Activated T-helper 1 cell treated with anti-CD3 and anti-CD28 coated beads, Interleukin-2, amount 50 U/mL, for 16 hours (primary cell): ENCODE data around the gene ARHGAP42.

Experiments
- DNase-seq, 2 donors: peaks; one replicate each; pipeline ENCODE4 v3.0.0-alpha.2; 2020; ENCODE audit warnings: low read depth in 1 of 2, low spot score in 1 of 2

The ARHGAP42 gene

DNA sequence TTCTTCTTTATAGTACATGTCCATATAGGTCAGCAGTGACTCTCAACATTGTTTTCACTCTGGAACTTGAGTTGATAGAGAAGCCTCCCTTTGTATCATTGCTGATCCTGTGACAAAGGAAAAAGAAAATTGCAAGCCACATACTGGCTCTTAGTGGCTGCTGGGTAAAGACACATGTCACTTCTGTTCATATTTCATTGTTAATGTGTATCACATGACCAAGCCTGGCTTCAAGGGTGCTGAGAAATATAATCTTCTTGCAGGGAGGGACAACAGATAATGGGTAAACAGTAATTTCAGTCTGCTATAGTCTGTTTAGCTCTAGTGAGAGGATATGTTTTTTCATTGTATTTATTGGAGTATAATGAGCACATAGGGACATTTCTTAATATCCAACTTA lies 269.3 kb downstream of the ARHGAP42 start:
- DNase-seq: no peak

- no peak for DNase-seq
These were observed 270.4 kb downstream of the ARHGAP42 start for GRCh38 chr11:100957499-100957898.

DNA sequence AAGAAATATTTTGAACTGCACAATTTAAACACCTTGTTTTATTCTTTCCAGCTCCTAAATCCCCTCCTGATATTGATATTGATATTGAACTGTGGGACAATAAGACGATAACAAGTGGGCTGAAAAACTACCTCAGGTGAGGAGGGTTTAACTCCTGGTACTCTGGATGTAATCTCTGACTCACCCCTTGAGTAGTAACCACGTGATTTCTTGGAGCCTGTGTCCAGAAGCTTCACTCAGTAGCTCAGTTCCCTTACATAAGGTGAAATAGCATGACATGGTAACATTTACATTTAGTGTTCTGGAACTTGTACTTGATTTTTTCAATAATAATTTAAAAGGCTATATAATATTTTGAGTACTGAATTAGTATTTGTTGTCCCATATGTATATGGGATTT lies 274.5 kb downstream of the ARHGAP42 start:
- DNase-seq: no peak

DNA sequence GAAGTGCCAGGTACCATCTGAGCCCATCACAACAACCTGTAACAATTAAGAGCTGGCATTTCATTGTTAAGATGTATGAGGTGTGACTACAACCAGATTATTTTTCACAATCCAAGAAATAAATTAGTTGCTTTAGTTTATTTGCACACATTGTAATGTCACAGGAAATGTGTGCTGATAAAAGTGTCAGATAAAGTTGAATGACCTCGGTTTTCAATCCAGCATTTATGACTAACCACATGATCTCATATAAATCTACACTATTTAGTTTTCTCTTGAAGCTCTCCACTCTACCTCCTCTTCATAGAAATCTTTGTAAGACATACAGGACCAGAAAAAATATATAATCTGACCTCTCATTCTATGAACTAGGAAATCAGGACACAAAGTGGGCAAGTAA lies 276.3 kb downstream of the ARHGAP42 start:
- DNase-seq: no peak

DNA sequence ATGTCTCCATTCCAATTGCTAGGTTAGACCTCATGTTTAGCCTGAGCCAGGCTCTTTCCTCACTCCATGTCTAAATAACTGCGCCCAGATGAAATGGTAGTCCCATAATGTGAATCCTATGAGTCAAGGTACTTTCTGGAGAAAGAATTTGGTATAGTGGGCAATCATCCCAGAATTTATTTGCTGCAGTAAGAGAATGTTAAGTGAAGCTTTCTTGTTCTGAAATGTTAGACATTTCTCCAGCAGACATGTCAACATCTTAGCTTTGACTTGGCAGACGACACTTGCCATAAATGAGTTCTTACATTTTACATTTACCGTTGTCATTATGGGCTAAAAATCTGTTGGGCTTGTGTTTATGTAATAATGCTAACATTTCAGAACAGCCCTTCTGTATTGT lies 277.3 kb downstream of the ARHGAP42 start:
- DNase-seq: no peak

- no peak for DNase-seq
These were observed 278.3 kb downstream of the ARHGAP42 start for GRCh38 chr11:100965346-100965745.

GRCh38 chr11:100966366-100966765 lies 279.3 kb downstream of the ARHGAP42 start:
- DNase-seq: no peak

DNA sequence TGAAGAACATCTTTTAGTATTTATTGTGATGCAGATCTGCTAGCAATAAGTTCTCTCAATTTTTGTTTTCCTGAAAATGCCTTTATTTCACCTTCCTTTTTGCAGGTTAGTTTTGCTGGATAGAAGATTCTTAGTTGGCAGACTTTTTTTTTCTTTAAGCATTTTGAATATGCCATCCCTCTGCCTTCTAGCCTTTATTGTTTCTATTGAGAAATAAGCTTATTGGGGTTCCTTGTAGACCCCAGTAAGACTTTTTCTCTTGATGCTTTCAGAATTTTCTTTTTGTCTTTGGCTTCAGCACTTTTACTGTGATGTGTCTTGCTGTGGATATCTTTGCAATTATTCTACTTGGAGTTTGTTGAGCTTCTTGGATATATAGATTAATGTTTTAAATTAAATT lies 281.9 kb downstream of the ARHGAP42 start:
- no peak for DNase-seq

DNA sequence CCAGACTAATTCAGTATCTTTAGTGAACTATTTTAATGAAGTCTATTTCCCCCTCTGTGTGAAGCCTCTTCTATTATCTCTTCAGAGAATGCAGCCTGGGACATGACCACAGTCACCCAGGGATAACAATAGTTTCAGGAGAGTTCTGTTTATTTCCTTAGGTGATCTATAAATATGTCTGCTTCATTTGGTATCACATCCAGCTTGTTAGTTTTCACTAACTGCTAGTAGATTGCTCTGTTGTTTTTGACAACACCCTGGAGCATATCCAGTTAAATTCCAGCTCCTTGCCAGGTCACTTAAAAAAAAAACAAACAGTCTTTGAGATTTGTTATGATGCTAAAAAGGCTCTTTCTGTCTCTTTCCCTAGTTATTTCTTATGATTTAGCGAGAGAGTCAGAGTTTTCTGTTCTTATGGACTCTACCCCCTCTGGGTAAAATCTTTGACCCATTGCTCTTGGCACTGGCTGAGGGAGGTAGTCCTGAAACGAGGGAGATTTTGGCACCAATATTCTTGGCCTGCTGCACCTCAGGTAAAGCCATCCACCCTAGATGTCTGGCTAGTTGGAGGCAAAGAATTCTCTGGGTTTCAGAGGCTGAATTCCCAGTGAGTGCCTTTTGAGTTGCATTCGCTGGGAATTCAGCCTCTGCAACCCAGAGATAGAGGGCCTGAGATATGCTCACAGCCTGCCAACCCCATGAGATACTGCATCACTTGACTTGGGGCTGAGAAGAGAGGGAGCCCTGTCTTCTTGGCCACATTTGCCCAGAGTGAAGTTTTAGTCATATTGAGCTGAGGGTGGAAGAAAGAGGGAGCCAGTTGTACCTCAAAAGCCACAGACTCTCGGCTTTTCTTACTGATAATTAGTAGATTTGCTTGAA lies 283.4 kb downstream of the ARHGAP42 start:
- no peak for DNase-seq

- no peak for DNase-seq
These were observed 285.0 kb downstream of the ARHGAP42 start for GRCh38 chr11:100972046-100972445.

DNA sequence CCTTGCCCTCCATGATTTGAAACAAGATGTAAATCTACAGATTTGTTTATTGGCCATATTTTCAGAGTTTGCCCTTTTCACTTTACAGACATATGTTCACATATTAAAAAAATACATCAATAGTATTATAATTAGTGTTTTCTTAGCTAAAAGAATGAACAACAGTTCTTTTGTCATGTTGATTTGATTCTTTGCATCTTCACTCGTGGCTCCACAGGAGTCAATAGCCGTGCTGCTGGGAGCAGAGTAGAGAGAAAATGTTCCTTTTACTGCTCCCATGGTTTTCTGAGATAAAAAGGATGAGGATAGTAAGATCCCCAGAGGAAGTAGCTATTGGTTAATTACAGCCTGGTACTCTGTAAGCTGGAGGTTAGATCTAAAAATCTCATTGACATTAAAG lies 291.4 kb downstream of the ARHGAP42 start:
- DNase-seq: no peak

DNA sequence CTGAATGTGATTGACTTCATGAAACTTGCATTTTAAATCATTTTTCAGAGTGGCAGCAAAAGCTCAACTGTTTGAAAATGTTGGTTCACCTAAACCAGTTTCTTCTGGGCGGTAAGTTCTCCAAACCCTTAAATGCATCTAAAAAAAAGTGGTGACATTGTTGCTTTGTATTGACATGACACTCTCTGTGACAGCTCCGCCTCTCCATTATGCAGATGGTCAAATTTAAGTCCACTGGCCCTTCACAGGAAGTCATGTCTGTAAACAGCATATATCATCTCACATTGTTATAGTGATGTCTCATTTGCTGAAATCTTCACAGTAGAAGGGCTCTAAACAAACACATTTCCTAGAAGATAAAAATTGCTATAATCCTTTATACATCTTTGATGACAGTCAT lies 291.9 kb downstream of the ARHGAP42 start:
- no peak for DNase-seq

- no peak for DNase-seq
These were observed 293.1 kb downstream of the ARHGAP42 start for GRCh38 chr11:100980156-100980555.

DNA sequence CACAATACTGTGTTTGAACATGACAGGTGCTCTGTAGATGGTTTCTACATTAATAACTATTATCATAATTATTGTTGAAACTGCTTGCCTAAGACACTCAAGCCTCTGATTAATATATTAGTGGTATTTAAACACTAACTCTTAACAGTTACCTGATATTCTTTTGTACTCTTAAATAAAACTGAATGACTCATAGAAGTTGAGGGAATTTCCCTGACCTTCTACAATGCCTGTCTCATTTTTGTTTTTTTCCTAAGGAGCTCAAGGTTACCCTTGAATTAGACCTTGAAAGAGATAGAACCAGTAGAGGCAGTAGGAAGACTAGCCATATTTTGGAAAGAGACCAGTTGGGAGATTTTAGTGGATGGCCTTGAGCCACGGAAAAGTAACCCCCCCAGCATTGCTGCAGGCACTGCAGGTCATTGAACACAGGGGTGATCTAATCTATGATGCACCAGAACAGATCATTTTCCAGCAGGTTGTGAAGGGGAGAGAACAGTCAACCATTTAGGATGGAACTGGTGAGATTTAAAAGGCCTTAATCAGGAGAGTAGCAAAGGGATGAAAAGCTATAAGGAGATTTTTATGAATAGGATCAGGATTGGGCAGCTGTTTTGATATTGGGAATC lies 294.2 kb downstream of the ARHGAP42 start:
- no peak for DNase-seq

DNA sequence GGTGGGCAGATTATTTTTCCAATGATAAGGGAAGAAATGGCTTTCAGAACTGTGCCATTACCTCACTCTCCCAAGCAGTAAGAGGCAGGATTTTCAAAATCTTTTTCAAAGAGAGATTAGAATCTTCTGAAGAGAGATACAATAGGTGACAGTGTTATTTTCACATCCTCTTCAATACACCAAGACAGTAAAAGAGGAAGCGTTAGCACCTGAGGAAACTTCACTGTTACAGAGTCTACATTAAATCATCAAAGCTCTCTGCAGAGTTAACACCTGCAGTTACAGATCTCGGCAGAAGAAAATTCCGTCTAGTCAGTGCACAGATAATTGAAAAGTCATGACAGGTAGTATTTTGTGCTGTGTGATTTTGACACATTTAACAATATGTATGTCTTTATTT lies 297.6 kb downstream of the ARHGAP42 start:
- DNase-seq: no peak

GRCh38 chr11:100990931-100991330 lies 303.8 kb downstream of the ARHGAP42 start:
- DNase-seq: no peak

- no peak for DNase-seq
These were observed 304.5 kb downstream of the ARHGAP42 start for GRCh38 chr11:100991541-100991940.

DNA sequence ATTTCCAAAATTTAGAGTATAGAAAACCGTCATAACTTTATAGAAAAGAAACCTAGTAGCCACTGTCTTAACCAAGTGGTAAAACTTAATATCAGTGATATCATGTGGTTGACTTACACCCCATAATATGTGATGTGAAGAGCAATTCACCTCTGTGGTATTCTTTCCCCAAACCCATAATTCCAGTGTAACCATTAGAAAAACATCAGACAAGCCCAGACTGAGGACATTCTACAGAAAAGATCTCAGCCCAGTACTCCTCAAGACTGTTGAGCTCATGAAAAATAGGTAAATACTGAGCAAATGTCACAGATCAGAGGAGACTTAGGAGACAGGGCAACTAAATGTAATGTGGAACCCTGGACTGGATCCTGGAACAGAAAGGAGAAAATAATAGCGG lies 307.9 kb downstream of the ARHGAP42 start:
- no peak for DNase-seq

DNA sequence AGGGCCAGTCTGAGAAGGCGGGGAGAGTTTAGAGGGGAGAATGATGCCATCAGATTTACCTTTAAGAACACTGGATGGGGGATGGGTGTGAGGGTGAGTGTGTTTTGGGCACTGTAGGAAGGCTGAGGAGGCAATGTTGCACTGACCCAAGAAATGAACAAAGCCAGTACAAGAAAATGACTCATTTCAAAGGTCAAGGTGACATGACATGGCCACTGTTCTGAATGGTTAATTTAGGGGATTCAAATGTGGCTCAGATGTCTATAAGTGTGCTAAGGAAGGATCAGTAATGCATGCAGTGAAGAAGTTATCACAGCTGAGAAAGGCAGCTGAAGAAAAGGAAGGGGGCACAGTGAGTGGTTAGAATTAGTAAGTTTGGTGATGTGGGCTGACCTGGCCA lies 312.7 kb downstream of the ARHGAP42 start:
- no peak for DNase-seq

GRCh38 chr11:101003468-101003867 lies 316.4 kb downstream of the ARHGAP42 start:
- no peak for DNase-seq

DNA sequence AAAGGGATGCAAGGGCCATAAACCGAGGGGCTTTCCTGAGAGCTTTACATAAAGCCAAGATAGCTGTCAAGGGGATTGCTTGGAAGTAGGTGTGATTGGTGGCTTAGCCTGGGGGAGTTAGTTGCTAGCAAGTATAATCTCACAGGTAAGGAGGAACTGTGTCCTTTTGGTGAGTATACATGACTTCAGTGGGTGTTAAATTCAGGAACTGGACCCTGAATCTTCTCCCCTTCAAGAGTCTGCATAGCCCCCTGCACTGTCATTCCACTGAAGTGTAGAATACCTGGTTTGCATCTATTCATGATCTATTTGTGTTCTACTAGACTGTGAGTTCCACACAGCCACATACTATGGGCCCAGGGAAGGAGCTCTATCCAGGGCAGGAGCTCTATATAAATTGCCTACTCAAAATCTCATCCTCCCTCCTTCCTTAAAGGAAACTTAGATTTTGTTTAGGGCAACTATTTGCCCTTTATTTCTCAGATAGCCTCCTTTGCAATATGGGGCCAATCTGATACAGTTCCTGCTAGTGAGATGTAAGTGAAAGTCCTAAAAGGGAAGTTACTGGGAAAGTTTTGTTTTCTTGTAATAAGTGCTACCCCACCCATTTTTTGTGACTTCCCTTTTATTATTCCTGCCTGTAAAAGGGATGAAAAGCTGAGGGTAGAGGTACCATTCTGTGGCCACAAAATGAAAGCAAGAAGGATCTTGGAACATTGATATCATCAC lies 322.0 kb downstream of the ARHGAP42 start:
- no peak for DNase-seq

GRCh38 chr11:101009690-101010055 lies 322.6 kb downstream of the ARHGAP42 start:
- no peak for DNase-seq
